Cardiac ventricle fibroblast (primary cell): ENCODE measurements around the gene NUP85. TPM values are rescaled to one million over a fixed set of nuclear protein-coding genes. Genes with fewer than 3 reads are reported as not detected.

Experiments
- total RNA-seq: library from RNA; depleted of rRNA; stranded (reverse); fragments of >200 nt; gene quantifications from 2 replicates; pipeline ENCODE4 v1.2.3, GENCODE V29; 2015

Gene NUP85, protein sequence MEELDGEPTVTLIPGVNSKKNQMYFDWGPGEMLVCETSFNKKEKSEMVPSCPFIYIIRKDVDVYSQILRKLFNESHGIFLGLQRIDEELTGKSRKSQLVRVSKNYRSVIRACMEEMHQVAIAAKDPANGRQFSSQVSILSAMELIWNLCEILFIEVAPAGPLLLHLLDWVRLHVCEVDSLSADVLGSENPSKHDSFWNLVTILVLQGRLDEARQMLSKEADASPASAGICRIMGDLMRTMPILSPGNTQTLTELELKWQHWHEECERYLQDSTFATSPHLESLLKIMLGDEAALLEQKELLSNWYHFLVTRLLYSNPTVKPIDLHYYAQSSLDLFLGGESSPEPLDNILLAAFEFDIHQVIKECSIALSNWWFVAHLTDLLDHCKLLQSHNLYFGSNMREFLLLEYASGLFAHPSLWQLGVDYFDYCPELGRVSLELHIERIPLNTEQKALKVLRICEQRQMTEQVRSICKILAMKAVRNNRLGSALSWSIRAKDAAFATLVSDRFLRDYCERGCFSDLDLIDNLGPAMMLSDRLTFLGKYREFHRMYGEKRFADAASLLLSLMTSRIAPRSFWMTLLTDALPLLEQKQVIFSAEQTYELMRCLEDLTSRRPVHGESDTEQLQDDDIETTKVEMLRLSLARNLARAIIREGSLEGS
- total RNA-seq = 14.9 and 15.1 TPM in 2 replicates

DNA sequence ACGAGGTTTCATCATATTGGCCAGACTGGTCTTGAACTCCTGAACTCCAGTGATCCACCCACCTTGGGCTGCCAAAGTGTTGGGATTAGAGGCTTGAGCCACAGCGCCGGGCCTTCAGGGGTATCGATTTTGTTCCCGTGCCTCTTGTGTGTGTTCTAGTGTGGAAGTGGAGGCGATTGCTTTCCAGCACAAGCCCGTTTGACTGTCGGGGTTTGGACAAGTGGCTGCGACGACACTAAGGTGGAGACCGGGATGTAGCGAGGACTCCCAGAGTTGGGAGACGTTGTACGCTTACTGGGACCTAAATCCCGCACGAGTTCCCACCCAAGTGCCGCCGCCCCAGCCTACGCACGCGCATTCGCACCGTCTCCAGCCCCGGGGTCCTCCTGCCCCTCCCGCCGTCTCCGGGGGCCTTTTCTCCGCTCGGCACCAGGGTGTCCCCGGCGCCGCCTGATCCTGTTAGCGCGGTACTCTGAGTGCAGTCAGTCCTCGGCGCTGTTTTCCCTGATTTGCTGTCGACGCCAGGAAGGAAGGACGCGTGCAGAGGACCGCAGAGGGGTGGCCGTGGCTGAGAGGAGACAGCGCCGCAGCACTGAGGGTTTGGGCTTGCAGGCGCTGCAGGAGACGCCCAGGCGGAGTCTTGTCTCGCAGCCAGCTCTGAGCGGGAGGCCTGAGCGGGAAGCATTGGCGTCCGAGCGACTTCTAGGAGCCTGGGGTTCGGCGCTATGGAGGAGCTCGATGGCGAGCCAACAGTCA is at the start of gene NUP85:
TSS of gene NUP85 (plus strand) at position 643 of the 756 bp plus-strand sequence. CDS start at position 726, 83 bp downstream.

DNA sequence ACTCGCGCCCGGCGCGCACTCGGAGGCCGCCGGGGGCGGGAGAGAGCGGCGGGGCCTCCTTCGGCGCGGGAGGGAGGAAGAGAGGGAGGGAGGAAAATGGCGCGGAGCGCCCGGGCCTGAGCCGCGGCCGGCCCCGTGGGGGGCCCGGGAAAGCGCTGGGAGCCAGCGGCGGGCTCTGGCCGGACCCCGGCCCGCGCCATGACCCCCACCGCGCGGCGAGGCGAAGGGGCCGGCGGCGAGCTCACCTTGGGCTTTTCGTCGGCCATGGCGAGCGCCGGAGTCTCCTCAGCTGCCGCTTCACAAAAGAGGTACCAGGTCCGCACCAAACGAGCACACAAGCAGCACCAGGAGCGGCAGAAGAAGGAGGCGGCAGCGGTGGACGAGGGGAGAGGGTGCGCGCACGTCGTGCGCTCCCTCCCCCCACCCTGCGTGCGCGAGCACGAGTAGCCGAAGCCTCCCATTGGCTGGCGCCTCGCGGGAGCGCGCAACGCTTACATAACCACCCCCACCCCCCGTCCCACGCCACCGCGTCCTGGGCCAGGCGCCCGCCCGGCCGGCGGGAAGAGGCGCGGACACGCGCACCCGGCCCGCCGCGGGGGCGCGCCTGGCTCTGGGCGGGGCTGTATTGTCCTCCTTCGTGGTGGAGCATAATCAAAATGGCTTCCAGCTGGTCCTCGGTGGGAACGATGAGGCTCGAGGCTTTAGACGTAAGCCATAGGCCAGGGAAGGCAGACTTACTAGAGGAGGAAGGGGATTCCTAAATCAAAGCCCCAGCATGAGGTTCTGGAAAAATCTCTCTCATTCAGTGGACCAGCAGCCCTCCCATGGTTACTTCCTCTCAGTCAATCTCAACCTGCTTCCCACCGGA is 22.7 kb upstream of the NUP85 start, which contains the start of gene SUMO2:
TSS of gene SUMO2 (minus strand) at position 391 of the 868 bp plus-strand sequence. CDS start at position 266, 125 bp downstream.

DNA sequence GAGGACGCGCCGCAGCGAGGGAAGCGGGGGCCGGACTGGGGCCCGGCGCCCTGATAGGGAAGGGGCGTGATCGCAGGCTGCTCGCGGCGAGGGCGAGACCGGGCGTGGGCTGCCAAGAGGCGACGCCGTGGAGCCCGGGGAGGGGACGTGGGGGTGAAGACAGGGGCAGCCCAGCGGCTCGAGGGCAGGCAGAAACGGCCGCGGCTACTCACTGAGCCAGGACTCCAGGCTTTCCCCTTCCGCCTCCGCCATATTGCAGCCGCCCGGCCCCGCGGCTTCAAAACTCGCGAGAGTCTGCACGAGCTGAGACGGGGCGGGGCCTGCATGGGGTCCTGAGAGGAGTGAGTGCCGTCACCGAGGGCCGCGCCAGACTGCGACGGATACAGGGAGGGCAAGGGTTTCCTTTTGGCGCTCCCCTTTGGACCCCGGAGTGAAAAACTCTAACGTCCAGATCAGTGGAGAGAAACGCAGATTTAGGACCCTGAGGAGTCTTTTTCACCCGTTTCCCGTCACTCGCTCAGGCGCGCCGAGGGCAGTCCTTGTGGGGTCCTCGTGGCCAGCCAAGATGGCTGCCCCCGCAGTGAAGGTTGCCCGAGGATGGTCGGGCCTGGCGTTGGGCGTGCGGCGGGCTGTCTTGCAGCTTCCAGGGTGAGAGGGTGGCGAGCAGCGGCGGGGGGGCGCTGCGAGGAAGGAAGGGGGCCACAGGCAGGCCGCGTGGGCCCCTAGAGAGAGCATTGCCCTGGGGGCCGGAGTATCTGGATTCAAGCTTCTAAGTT is 56.0 kb downstream of the NUP85 start, which contains the start of the genes GGA3 and MRPS7:
TSS of gene GGA3 (minus strand) at position 271 of the 776 bp plus-strand sequence. CDS start at position 252, 19 bp downstream.
TSS of gene MRPS7 (plus strand) at position 544 of the 776 bp plus-strand sequence. CDS start at position 566, 22 bp downstream.

DNA sequence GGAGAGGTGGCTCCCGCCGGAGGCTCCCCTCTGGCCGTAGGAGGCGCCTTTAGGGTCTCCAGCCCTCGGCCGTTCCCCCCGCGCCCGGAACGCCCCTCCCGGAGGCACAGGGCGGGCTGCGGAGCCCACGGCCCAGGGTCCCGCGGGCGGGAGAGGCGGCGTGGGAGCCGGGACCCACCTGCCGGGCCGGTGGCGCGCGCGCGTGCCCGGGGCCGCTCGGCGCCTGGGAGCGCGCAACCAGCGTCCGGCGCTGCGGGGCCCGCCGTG is 65.4 kb downstream of the NUP85 start, which contains the start of gene MIF4GD:
TSS of gene MIF4GD (minus strand) at position 266 of the 267 bp plus-strand sequence. CDS start 1,036 bp downstream, outside the sequence.

Other genes starting within 250 kb of the NUP85 start
- gene HID1, start 232.9 kb upstream of the NUP85 start, total RNA-seq = 1.3 TPM in 1 of 2 replicates, not detected in the other
- 14.0 and 15.0 TPM in 2 replicates for gene CDR2L, start 218.0 kb upstream of the NUP85 start, total RNA-seq
- 36.5 and 42.3 TPM in 2 replicates for gene MRPL58, start 193.0 kb upstream of the NUP85 start, total RNA-seq
- gene ATP5PD, start 158.7 kb upstream of the NUP85 start, total RNA-seq = 236 and 284 TPM in 2 replicates
- 18.2 and 20.5 TPM in 2 replicates for gene KCTD2, start 158.5 kb upstream of the NUP85 start, total RNA-seq
- gene SLC16A5, start 117.7 kb upstream of the NUP85 start, total RNA-seq = 2.8 and 4.2 TPM in 2 replicates
- 3.8 and 3.9 TPM in 2 replicates for gene ARMC7, start 95.7 kb upstream of the NUP85 start, total RNA-seq
- 43.7 and 60.3 TPM in 2 replicates for gene NT5C, start 73.9 kb upstream of the NUP85 start, total RNA-seq
- gene JPT1, start 51.2 kb upstream of the NUP85 start, total RNA-seq = 44.3 and 57.8 TPM in 2 replicates
- 66.5 and 71.5 TPM in 2 replicates for gene SUMO2, start 22.7 kb upstream of the NUP85 start, total RNA-seq
- gene GGA3, start 55.9 kb downstream of the NUP85 start, total RNA-seq = 11.9 and 23.0 TPM in 2 replicates
- 31.1 and 37.8 TPM in 2 replicates for gene MRPS7, start 56.2 kb downstream of the NUP85 start, total RNA-seq
- 5.5 and 6.0 TPM in 2 replicates for gene MIF4GD, start 65.6 kb downstream of the NUP85 start, total RNA-seq
- 2.7 and 4.5 TPM in 2 replicates for gene SLC25A19, start 83.8 kb downstream of the NUP85 start, total RNA-seq
- 51.5 and 100 TPM in 2 replicates for gene GRB2, start 200.0 kb downstream of the NUP85 start, total RNA-seq